GM10847 (cell line): ENCODE results near the gene EXOSC2.

ENCODE experiments used
- POLR2A ChIP-seq: IDR thresholded peaks from 2 replicates; pipeline ENCODE4 v1.6.1; 2011; ENCODE audit not compliant: insufficient read length; ENCODE audit errors: extremely low read depth

Gene EXOSC2

GRCh38 chr9:130693426-130694191 lies at the start of gene EXOSC2:
EXOSC2 (plus strand) TSS chr9:130693780; CDS start chr9:130693792, 12 bp downstream.
- TF ChIP-seq POLR2A = peak; percentile 90

- TF ChIP-seq POLR2A = no peak
Observed at GRCh38 chr9:130651221-130651620, 42.4 kb upstream of the EXOSC2 start.

GRCh38 chr9:130651752-130652151 lies 41.8 kb upstream of the EXOSC2 start:
- TF ChIP-seq POLR2A = no peak

GRCh38 chr9:130654879-130655278 lies 38.7 kb upstream of the EXOSC2 start:
- TF ChIP-seq POLR2A = no peak

GRCh38 chr9:130658893-130659698 lies 34.5 kb upstream of the EXOSC2 start:
- no peak for TF ChIP-seq POLR2A

GRCh38 chr9:130659699-130660248 lies 33.8 kb upstream of the EXOSC2 start:
- TF ChIP-seq POLR2A = no peak

- TF ChIP-seq POLR2A = no peak
Observed at GRCh38 chr9:130660326-130660682, 33.3 kb upstream of the EXOSC2 start.

- TF ChIP-seq POLR2A = no peak
Observed at GRCh38 chr9:130660683-130661450, 32.7 kb upstream of the EXOSC2 start.

GRCh38 chr9:130661451-130662098 lies 32.0 kb upstream of the EXOSC2 start:
- TF ChIP-seq POLR2A = no peak

GRCh38 chr9:130662099-130662969 lies 31.2 kb upstream of the EXOSC2 start:
- no peak for TF ChIP-seq POLR2A

GRCh38 chr9:130662970-130663257 lies 30.7 kb upstream of the EXOSC2 start:
- TF ChIP-seq POLR2A = no peak

GRCh38 chr9:130663258-130663976 lies 30.2 kb upstream of the EXOSC2 start:
- no peak for TF ChIP-seq POLR2A

GRCh38 chr9:130663977-130664250 lies 29.7 kb upstream of the EXOSC2 start:
- TF ChIP-seq POLR2A = no peak
